Erythroblast (primary cell): Measurements from ENCODE around the gene TNFSF12.
"Not testable (repeated sequence)": the region's sequence is repeated elsewhere in the genome, so short reads cannot be mapped to it uniquely, and the experiment has no call there.

Source experiments
- DNase-seq, 2 experiments: peaks; one replicate each; lab custom pipeline; 2025; lab: John Stamatoyannopoulos, UW
- GATA1 ChIP-seq: IDR thresholded peaks from 2 replicates; pipeline ENCODE4 v1.6.1; 2011; ENCODE audit warnings: low read depth, mild to moderate bottlenecking, control low read depth, low read length, moderate library complexity
- POLR2A ChIP-seq: IDR thresholded peaks from 2 replicates; pipeline ENCODE4 v1.6.1; 2011; ENCODE audit warnings: mild to moderate bottlenecking, low read length

TNFSF12 gene

DNA sequence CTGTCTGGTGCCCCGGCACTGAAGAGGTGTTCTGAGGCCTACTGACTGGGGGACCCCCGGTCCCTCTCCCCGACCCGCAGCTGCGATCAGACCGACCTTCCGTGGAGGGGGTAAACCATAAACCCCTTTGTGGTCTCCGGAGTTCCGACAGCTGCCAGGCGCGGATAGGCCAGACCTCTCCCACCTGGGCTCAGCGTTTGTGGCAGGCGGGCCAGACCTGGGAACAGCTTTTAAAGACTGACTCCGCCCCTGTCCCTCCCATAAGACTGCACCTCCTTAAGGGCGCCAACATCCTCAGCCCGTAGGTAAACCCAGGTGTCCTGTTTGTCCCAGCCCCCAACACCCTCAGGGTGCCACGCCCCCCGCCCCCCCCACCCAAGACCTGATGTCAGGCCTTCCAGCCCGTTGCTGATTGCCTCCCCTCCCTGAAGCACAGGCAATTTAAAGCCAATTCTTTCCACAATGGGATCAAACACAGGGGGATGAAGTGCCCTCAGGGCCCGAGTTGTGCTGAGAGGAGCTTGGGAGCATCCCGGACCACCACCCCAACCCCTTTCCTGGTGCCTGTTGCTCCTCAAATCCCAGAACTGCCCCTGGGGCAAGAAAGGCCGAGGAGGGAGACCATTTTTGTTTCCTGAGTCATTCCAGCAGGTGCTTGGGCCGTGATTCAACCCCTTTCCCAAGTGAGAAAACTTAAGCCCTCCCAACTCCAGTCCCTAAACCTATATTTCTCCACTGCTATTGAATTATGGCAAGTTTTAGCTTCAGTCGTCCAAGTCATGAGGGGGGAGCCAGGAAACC lies 41.2 kb downstream of the TNFSF12 start, which contains the start of gene SOX15:
Gene SOX15, minus strand, starts transcription at position 204 of the 801 bp plus-strand sequence. CDS start 418 bp downstream, outside the sequence.
- TF ChIP-seq POLR2A (no peak), GATA1 (no peak)
- no peak for DNase-seq

DNA sequence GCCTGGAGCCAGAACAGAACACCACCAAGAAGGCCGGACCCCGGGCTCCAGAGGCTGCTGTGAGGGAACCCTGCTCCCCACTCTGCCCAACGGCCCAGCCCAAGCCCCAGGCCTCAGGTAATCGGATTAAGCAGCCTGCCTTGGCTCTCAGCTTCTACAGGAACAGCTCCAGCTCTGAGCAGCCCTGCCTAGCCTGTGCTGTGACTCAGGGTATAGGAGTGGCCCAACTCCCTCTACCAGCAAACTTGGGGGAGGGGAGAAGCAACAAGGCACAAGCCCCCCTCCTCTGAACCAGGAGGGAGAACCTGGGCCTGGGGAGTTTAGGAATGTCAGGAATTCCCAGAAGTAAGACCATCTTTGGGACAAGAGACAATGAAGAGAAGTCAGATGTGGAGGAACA lies 41.9 kb downstream of the TNFSF12 start:
- TF ChIP-seq POLR2A (no peak), GATA1 (no peak)
- DNase-seq: no peak

DNA sequence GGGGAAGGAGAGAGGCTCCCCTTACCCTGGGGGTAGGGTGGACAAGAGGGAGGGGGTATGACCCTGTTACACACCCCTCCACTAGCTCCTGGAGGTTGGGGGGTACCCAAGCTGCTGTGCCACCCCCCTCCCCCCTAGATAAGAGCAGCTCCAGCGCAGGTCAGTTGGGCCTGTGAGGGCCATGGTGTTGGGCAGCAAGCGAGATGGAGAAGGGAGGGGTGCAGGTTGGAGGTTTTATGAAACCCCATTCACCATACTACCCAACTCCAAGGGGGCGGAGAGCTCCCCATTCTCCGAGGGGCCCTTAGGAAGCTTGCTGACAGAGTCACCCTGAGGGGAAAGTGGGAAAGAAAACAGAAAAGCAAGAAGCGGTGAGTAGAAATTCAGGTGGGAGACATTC lies 42.7 kb downstream of the TNFSF12 start:
- TF ChIP-seq GATA1 (no peak), POLR2A (no peak)
- no peak for DNase-seq

DNA sequence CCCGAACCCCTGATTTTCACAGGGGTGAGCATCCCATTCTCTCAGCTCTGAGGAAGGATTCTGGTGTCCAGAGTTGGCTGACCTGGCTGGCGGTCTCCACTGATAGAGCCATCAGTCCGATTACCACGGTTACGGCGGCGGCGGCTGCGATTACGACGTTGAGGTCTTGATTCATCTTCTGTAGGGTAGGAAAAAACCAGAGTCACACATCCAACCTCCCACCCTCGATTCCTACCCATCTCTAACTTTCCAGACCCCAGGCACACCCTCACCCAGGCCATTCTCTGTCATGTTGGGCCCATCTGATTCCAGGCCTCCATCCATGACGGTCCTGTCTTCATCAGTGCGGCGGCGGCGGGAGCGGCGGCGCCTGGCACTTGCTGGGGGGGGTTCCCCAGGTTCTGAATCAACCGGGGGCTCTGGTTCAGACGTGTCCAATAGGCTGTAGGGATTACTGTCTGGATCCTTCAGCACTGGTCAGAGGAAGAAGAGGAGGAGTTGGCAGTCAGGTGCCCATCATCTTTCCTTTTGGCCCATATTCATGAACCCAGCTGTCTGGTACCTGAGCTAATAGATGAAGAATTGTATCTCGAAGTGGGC lies 43.7 kb downstream of the TNFSF12 start:
- no peak for TF ChIP-seq POLR2A
- no peak for TF ChIP-seq GATA1
- DNase-seq: no peak

DNA sequence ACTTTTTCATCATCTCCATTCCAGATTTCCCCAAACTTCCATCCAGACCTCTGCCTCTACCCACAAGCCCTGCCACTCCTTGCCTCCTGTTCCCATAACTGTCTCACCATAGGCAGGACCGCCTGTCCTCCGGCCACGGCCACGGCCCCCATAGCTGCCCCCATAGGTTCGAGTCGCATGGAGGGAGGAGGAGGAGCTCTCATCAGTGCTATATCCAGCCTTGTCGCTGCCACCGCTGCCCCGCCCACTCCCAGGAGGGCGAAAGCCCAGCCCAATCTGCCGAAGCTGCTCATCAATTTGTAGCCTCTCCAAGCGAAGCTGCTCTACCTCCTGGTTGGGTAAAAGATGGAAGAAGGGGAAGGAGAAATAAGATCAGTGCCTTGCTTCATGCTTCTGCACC lies 44.4 kb downstream of the TNFSF12 start:
- TF ChIP-seq POLR2A (no peak), GATA1 (no peak)
- DNase-seq: no peak

DNA sequence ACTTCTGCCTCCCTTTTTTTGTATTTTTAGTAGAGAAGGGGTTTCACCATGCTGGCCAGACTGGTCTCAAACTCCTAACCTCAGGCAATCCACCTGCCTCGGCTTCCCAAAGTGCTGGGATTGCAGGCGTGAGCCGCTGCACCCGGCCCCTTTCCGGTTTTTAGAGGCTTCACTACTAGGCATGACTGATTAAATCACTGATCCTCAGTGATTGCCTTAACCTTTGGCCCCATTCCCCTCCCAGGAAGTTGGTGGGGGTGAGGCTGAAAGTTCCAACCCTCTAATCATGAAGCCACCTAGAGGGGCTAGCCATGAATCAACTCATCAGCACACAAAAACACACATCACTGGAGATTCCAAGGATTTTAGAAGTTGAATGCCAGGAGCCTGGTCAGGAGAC lies 48.7 kb downstream of the TNFSF12 start:
- not testable (repeated sequence) for DNase-seq

DNA sequence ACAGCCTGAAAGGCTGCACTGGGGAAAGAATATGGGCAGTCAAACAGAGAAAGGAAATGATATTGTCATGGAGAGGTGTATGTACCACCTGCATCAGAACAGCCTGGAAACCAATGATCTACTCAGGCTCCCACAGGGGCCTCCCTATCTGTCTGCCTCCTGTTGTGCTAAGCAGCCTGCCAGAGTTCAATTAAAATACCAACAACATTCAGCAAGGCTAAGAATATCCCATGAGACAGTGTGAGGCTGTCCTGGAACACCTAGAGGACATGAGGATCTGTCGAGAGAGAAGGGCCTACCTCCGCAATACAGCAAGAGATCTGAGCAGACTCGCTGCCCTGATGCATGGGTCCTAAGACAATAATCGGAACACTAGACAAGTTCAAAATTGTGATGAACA lies 57.4 kb downstream of the TNFSF12 start:
- no peak for TF ChIP-seq POLR2A
- no peak for TF ChIP-seq GATA1
- no peak for DNase-seq
